Measurements from ENCODE around the gene STARD3. TPM values are rescaled to one million over a fixed set of nuclear protein-coding genes. Genes with fewer than 3 reads are reported as not detected.

STARD3 gene
- total and polyA plus RNA-seq, 2 of the 13 experiments (the other 11 are each of a cell fraction or from before 2014, with no cell fraction given), result 34.6 to 100 TPM

GRCh38 chr17:39687101-39687545 lies 50.2 kb downstream of the STARD3 start:
- Histone ChIP-seq H3K79me2 (ENCODE audit: insufficient read depth, low read length) (no peaks in the 10 kb centered on the region), H3K4me1 (ENCODE audit: insufficient read depth, low read length) (peaks cover 26% of the 10 kb centered on the region), H3K36me3 (replicated peaks in 1 of 2; ENCODE audit: control insufficient read depth in 1 of 2, insufficient read depth in 2 of 2, low read length in 2 of 2) (peaks cover 0 to 2% of the 10 kb centered on the region in 2 experiments; a peak in 2 of 5 replicates), H3K9me3 (ENCODE audit: low read length) (no peaks in the 10 kb centered on the region), H3K9ac (ENCODE audit: insufficient read depth, low read depth, low read length) (peak overlapping the region; percentile 83), H3K4me2 (ENCODE audit: low read depth, low read length) (peak overlapping the region; percentile 94), H3K27ac (ENCODE audit: extremely low read length, insufficient read depth, low read length) (peak overlapping the region; percentile 88), H3K4me3 (replicated peaks in 1 of 3; ENCODE audit: insufficient read depth in 1 of 3, low read depth in 2 of 3, low read length in 3 of 3) (peak overlapping the region; percentile 72 to 76 (median 74)), H4K20me1 (ENCODE audit: insufficient read depth, low read length) (no peaks in the 10 kb centered on the region), H3K27me3 (ENCODE audit: control insufficient read depth in 1 of 2, insufficient read depth in 2 of 2, low read length in 2 of 2) (no peaks in the 10 kb centered on the region; a peak in 1 of 5 replicates), H2AFZ (ENCODE audit: low read length) (peak overlapping the region; percentile 17)
- peak; percentile 43 for FAIRE-seq
- in situ Hi-C loops (cut with HindIII; ENCODE audit: extremely low pct_ligation_motif_present, low pct_unique_long_range_greater_than_20kb), result no loop called here
- WGBS (ENCODE audit: low lambda C conversion rate), result 2% methylated on average over 6 of the region's 6 CpGs
- ATAC-seq, result peak; percentile 6
- DNase-seq (ENCODE audit: low spot score), result no peak
- intact Hi-C loops (cut with micrococcal nuclease; ENCODE audit: unreplicated experiment), result loop anchor here (1.0 kb wide), 1 partner anchor 8 kb away; no protein-coding TSS in a partner anchor
- ChIA-PET POLR2A (interaction anchor here (1.0 to 4.9 kb wide), 11 partner anchors 9 to 487 kb away, joined by 3 to 118 read pairs (median 25); partner anchors contain the start of genes ERBB2, MIEN1, PNMT and RPL19), CTCF (ENCODE audit: low intra/inter-chr PET ratio, low total read pairs) (no interaction called here)
- TSS peak; percentile 84 for BruUV-seq (replicated peaks)
- TF ChIP-seq ZNF121 (CRISPR knock-in tag; IDR thresholded peaks at IDR 0.05) (no peak), U2AF2 (IDR thresholded peaks at IDR 0.05; ENCODE audit: low read depth, low read length) (no peak), ZNF432 (CRISPR knock-in tag; IDR thresholded peaks at IDR 0.05; ENCODE audit: borderline replicate concordance) (no peak), ZNF639 (CRISPR knock-in tag; conservative IDR thresholded peaks at IDR 0.05) (0 out of 2 replicates have a peak, but pooled peaks have one; percentile 53), ZNF770 (CRISPR knock-in tag; IDR thresholded peaks at IDR 0.05) (no peak), FOXA3 (CRISPR knock-in tag; IDR thresholded peaks at IDR 0.05) (0 out of 2 replicates have a peak, but pooled peaks have one; percentile 48), ZNF816 (CRISPR knock-in tag; IDR thresholded peaks at IDR 0.05; ENCODE audit: borderline replicate concordance) (no peak; the same call in 1 of the 2 replicates), ZFYVE20 (CRISPR knock-in tag; IDR thresholded peaks at IDR 0.05; ENCODE audit: borderline replicate concordance, low read depth) (no peak), MIXL1 (CRISPR knock-in tag; IDR thresholded peaks at IDR 0.05) (peak; percentile 16; the same call in 1 of the 2 replicates), PHF21A (CRISPR knock-in tag; IDR thresholded peaks at IDR 0.05) (peak; percentile 52), PHB2 (IDR thresholded peaks at IDR 0.05; ENCODE audit: partially characterized antibody) (no peak), DNMT1 (CRISPR knock-in tag; IDR thresholded peaks at IDR 0.05) (no peak), ZNF614 (CRISPR knock-in tag; IDR thresholded peaks at IDR 0.05; ENCODE audit: borderline replicate concordance) (0 out of 2 replicates have a peak, but pooled peaks have one; percentile 13)
- TF ChIP-seq, protein P1, sequence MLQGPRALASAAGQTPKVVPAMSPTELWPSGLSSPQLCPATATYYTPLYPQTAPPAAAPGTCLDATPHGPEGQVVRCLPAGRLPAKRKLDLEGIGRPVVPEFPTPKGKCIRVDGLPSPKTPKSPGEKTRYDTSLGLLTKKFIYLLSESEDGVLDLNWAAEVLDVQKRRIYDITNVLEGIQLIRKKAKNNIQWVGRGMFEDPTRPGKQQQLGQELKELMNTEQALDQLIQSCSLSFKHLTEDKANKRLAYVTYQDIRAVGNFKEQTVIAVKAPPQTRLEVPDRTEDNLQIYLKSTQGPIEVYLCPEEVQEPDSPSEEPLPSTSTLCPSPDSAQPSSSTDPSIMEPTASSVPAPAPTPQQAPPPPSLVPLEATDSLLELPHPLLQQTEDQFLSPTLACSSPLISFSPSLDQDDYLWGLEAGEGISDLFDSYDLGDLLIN (CRISPR knock-in tag; IDR thresholded peaks at IDR 0.05; ENCODE audit: borderline replicate concordance), result no peak
- TF ChIP-seq, protein P2, sequence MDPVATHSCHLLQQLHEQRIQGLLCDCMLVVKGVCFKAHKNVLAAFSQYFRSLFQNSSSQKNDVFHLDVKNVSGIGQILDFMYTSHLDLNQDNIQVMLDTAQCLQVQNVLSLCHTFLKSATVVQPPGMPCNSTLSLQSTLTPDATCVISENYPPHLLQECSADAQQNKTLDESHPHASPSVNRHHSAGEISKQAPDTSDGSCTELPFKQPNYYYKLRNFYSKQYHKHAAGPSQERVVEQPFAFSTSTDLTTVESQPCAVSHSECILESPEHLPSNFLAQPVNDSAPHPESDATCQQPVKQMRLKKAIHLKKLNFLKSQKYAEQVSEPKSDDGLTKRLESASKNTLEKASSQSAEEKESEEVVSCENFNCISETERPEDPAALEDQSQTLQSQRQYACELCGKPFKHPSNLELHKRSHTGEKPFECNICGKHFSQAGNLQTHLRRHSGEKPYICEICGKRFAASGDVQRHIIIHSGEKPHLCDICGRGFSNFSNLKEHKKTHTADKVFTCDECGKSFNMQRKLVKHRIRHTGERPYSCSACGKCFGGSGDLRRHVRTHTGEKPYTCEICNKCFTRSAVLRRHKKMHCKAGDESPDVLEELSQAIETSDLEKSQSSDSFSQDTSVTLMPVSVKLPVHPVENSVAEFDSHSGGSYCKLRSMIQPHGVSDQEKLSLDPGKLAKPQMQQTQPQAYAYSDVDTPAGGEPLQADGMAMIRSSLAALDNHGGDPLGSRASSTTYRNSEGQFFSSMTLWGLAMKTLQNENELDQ (CRISPR knock-in tag; IDR thresholded peaks at IDR 0.05; ENCODE audit: borderline replicate concordance), result 0 out of 2 replicates have a peak, but pooled peaks have one; percentile 62

All from HepG2 (cell line).